Upper lobe of right lung (tissue), 1 donor: ENCODE data around the gene CAMKMT. TPM values are rescaled to one million over a fixed set of nuclear protein-coding genes. Genes with fewer than 3 reads are reported as not detected.

ENCODE experiments used
- ATAC-seq: fragments of 200-7000 bp; cut with Tn5 transposase; one replicate; pipeline ENCODE4 v1.9.1; 2020; ENCODE audit warnings: mild to moderate bottlenecking, moderate library complexity
- DNase-seq: peaks from one replicate; pipeline ENCODE4 v3.0.0-alpha.2; 2020
- H3K27ac ChIP-seq: fragments of 200-600 bp; one replicate; pipeline ENCODE4 v1.8.0; 2022
- H3K27me3 ChIP-seq: fragments of 200-600 bp; one replicate; pipeline ENCODE4 v1.8.0; 2022; ENCODE audit warnings: mild to moderate bottlenecking
- H3K36me3 ChIP-seq: fragments of 200-600 bp; one replicate; pipeline ENCODE4 v1.8.0; 2022
- H3K4me1 ChIP-seq: fragments of 200-600 bp; one replicate; pipeline ENCODE4 v1.8.0; 2022
- H3K4me3 ChIP-seq: fragments of 200-600 bp; one replicate; pipeline ENCODE4 v1.8.0; 2022; ENCODE audit warnings: mild to moderate bottlenecking
- H3K9me3 ChIP-seq: fragments of 200-600 bp; one replicate; pipeline ENCODE4 v1.8.0; 2022
- intact Hi-C: fragments of 100-400 bp; cut with DNase I; formaldehyde crosslinking; loops from one replicate; pipeline ENCODE4 v1.11.0; 2022
- total RNA-seq: library from RNA; stranded (reverse); fragmentation: NEBNext Ultra II Directional; extraction: Animal tissue kit (Norgen Biotek cat#: 25700); gene quantifications from one replicate; pipeline ENCODE4 v1.2.1, GENCODE V29; 2021
- TF ChIP-seq, protein P1 (sequence below): fragments of 200-600 bp; IDR thresholded peaks from one replicate; pipeline ENCODE4 v1.8.0; 2022; ENCODE audit warnings: antibody characterized with exemption
- donor health status: DM: no; HTN: yes; CAD: no; lungs with severe emphysema.

CAMKMT gene
- total RNA-seq, 1 donor from 2014 or later, result 10.5 TPM

DNA sequence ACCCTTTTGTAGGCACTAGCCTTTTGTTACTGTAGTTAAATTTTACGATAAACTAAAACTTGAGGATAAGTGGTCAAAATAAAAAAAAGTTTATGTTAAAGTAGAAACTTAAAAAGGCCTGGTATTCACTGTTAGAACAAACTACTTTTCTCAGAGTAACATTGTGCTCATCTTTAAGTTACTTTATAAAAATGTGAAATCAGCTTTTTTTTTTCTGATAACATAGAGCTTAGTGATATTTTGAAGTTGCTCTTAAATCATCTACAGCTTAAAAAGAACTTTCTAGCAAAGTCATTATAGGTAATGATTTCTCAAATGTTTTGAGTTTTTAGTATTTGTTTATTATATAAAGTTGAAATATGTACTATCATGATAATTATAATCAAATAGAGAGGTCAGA lies 125.3 kb downstream of the CAMKMT start:
- Histone ChIP-seq H3K27me3 (no peaks in the 10 kb centered on the region), H3K27ac (no peak overlapping the region), H3K4me3 (no peak overlapping the region), H3K4me1 (no peaks in the 10 kb centered on the region), H3K9me3 (no peaks in the 10 kb centered on the region), H3K36me3 (no peaks in the 10 kb centered on the region)
- DNase-seq, result no peak
- TF ChIP-seq, protein P1, sequence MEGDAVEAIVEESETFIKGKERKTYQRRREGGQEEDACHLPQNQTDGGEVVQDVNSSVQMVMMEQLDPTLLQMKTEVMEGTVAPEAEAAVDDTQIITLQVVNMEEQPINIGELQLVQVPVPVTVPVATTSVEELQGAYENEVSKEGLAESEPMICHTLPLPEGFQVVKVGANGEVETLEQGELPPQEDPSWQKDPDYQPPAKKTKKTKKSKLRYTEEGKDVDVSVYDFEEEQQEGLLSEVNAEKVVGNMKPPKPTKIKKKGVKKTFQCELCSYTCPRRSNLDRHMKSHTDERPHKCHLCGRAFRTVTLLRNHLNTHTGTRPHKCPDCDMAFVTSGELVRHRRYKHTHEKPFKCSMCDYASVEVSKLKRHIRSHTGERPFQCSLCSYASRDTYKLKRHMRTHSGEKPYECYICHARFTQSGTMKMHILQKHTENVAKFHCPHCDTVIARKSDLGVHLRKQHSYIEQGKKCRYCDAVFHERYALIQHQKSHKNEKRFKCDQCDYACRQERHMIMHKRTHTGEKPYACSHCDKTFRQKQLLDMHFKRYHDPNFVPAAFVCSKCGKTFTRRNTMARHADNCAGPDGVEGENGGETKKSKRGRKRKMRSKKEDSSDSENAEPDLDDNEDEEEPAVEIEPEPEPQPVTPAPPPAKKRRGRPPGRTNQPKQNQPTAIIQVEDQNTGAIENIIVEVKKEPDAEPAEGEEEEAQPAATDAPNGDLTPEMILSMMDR, result no peak
- ATAC-seq, result no peak
- intact Hi-C loops, result no loop called here

DNA sequence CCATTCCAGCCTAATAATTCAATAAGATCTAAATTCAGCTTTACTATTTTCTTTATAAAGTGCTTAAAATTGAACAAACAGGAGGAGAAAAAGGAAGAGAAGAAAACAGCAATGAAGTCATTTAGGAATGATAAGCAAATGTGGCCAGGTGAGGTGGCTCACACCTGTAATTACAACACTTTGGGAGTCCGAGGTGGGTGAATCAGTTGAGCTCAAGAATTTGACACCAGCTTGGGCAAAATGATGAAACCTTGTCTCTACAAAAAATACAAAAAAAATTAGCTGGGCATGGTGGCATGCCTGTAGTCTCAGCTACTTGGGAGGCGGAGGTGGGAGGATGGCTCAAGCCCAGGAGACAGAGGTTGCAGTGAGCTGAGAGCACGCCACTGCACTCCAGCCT lies 129.0 kb downstream of the CAMKMT start:
- Histone ChIP-seq H3K27me3 (no peaks in the 10 kb centered on the region), H3K4me3 (no peak overlapping the region), H3K4me1 (no peaks in the 10 kb centered on the region), H3K9me3 (no peaks in the 10 kb centered on the region), H3K36me3 (no peaks in the 10 kb centered on the region), H3K27ac (no peak overlapping the region)
- DNase-seq, result no peak
- TF ChIP-seq, protein P1, result no peak
- intact Hi-C loops, result no loop called here
- ATAC-seq, result no peak

GRCh38 chr2:44494006-44494405 lies 132.3 kb downstream of the CAMKMT start:
- TF ChIP-seq, protein P1, result no peak
- ATAC-seq (no peak), DNase-seq (no peak)
- H3K9me3 ChIP-seq, result no peaks in the 10 kb centered on the region
- intact Hi-C loops, result no loop called here
- no peaks in the 10 kb centered on the region for H3K27me3 ChIP-seq
- no peaks in the 10 kb centered on the region for H3K4me1 ChIP-seq
- H3K36me3 ChIP-seq, result no peaks in the 10 kb centered on the region
- no peak overlapping the region for H3K4me3 ChIP-seq
- no peak overlapping the region for H3K27ac ChIP-seq

GRCh38 chr2:44495035-44495434 lies 133.3 kb downstream of the CAMKMT start:
- Histone ChIP-seq H3K36me3 (no peaks in the 10 kb centered on the region), H3K9me3 (no peaks in the 10 kb centered on the region), H3K4me1 (no peaks in the 10 kb centered on the region), H3K4me3 (no peak overlapping the region), H3K27me3 (no peaks in the 10 kb centered on the region), H3K27ac (no peak overlapping the region)
- no peak for DNase-seq
- no peak for ATAC-seq
- TF ChIP-seq, protein P1, result no peak
- intact Hi-C loops, result no loop called here

GRCh38 chr2:44495544-44495943 lies 133.8 kb downstream of the CAMKMT start:
- no peak overlapping the region for H3K27ac ChIP-seq
- H3K9me3 ChIP-seq, result no peaks in the 10 kb centered on the region
- no peak overlapping the region for H3K4me3 ChIP-seq
- ATAC-seq (no peak), DNase-seq (no peak)
- H3K36me3 ChIP-seq, result no peaks in the 10 kb centered on the region
- H3K27me3 ChIP-seq, result no peaks in the 10 kb centered on the region
- intact Hi-C loops, result no loop called here
- H3K4me1 ChIP-seq, result no peaks in the 10 kb centered on the region
- TF ChIP-seq, protein P1, result no peak

DNA sequence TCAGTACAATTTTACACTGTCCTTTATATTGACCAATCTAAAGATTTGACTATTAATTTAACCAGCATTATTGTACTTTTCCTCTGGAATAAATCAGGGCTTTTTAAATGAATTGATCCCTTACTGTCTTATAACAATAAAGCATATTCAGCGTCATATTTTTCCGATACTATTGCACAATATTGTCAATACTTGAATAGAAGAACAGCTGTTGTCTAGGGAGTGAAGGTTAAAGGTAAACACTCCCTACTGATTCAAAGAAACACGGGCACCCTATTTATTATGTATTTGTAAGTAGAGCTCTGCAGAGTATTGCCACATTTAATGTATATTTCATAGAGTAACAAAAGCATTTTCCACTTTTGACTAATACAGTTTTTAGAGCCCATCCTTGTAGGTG lies 134.4 kb downstream of the CAMKMT start:
- Histone ChIP-seq H3K4me1 (no peaks in the 10 kb centered on the region), H3K36me3 (no peaks in the 10 kb centered on the region), H3K4me3 (no peak overlapping the region), H3K27ac (no peak overlapping the region), H3K27me3 (no peaks in the 10 kb centered on the region), H3K9me3 (no peaks in the 10 kb centered on the region)
- TF ChIP-seq, protein P1, result no peak
- DNase-seq (no peak), ATAC-seq (no peak)
- intact Hi-C loops, result no loop called here
